Measurements from ENCODE around the gene CRYBB2.
"Not testable (repeated sequence)": the region's sequence is repeated elsewhere in the genome, so short reads cannot be mapped to it uniquely, and the experiment has no call there.

The CRYBB2 gene

DNA sequence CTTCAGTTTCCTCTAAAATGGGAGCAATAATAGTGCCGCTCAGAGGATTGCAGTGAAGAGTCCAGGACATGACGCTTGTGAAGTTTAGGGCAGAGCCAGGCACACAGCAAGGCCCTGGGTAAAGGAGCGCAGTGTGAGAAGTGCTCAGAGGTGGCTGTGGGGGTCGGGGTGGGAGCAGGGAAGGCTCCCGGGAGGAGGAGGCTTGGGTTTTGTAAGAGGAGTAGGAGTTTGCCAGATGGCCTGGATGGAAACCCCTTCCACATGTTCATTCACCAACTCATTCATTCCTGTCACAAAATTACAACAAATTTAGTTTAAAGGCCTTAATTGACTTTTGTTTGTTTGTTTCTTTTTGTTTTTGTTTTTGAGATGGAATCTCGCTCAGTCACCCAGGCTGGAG is 17.0 kb downstream of the CRYBB2 start:
- no peak for DNase-seq

DNA sequence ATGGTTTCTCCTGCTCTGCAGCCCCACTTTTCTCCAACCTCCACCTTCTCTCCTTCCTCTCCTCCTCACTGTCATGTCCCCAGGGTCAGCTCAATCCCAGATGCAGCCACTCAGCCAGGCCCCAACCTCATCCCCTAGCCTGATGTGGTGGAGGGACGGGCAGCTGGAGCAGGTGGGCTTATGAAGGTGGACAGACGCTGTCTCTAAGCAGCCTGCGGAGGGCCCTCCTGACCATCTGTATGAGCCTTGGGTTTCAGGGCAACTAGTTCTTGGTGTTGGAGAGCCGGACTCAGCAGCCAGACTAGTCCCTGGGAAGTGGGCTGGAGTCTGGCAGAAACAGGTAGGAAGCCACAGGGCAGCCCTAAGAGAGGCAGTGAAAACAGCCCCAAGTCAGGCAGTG is 18.1 kb downstream of the CRYBB2 start:
- no peak for DNase-seq

DNA sequence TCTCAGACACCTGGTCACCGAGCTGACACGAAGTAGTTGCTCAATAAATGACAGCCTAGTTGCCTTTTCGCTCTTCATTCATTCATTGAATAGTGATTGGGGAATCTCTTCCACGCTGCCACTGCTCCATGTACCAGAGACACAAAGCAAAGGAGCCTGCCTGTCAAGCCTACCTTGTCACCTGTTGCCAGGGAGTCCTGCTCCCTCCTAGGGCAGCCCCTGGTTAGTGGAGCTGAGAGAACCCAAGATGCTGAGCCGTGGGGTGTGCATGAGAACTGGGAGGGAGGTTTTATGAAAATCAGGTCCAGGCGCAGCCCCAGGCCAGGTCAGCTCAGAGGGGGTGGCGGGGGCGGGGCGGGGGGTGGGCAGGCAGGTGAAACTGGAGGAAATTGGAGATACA is 18.6 kb downstream of the CRYBB2 start:
- DNase-seq: not testable (repeated sequence)

DNA sequence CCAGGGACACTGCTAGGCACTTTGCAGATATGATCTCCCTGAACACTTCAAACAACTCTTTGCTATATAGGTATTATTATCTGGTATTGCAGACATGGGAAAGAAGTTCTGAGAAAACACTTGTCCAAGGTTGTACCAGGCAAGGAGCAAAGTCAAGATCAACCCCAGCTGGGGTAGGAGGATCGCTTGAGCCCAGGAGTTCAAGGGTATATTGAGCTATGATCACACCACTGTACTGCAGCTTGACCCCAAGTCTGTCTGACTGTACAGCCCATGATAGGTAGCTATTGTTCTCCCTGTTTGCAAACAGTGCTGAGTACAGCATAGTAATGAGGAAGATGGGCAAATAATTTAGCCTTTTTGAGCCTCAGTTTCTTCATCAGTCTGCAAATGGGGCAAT is 35.7 kb downstream of the CRYBB2 start:
- DNase-seq: not testable (repeated sequence)

DNA sequence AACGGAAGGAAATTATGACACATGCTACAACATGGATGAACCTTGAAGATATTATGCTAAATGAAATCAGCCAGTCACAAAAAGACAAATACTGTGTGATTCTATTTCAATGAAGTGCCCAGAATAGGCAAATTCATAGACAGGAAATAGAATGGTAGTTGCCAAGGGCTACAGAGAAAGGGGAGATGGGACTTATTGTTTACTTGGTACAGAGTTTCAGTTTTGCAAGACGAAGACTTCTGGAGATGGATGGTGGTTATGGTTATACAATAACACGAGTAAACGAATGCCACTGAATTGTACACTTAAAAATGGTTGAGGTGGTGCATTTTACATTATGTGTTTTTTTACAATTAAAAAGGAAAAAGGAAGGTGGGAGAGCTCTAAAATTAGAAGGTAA is 48.1 kb downstream of the CRYBB2 start:
- not testable (repeated sequence) for DNase-seq

DNA sequence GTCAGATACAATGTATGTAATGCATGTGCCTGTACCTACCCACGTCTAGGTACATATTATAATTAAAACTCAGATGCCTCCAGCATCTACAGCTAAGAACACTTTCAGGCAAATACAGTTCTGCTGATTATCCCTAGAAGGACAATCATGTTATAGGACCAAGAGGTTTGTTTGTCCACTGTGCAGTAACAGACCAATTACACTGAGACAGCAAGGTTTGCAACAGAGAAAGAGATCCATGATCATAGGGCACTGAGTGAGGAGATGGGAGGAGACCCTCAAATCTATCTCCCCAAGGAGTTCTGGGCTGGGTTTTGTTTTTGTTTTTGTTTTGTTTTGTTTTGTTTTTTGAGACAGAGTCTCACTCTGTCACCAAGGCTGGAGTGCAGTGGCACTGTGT is 49.5 kb downstream of the CRYBB2 start:
- not testable (repeated sequence) for DNase-seq

DNA sequence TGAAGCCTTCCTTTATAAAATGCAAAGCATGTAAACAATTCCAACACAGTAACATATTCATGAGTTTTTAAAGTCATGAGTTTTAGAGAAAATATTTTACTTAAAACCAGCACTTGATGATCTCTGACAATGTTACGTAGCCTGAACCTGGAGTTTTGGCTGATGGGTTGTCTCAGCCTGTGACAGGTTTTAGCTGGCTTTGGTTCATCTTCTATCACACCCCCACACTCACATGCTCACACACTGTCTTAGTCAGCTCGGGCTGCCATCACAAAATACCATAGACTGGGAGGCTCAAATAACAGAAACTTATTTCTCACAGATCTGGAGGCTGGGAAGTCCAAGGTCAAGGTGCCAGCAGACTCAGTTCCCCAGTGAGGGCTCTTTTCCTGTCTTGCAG is 50.6 kb downstream of the CRYBB2 start:
- not testable (repeated sequence) for DNase-seq

DNA sequence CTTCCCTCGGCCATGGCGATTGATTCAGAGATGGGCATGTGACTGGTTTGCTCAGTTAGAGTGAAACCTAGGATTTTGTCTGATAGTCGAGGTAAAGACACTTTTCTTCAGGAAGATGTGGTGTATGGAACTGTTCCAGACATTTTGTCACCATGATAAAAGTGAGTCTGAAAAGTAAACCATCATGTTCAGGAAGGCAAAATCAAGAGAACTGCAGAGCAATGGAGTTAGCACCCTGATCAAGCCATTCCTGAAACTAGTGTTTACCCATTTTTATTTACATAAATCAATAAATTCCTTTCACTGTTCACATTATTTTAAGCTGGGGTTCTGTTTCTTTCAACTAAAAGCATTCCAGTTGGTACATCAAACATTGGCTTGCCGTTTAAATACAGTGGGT is 53.8 kb downstream of the CRYBB2 start:
- not testable (repeated sequence) for DNase-seq

DNA sequence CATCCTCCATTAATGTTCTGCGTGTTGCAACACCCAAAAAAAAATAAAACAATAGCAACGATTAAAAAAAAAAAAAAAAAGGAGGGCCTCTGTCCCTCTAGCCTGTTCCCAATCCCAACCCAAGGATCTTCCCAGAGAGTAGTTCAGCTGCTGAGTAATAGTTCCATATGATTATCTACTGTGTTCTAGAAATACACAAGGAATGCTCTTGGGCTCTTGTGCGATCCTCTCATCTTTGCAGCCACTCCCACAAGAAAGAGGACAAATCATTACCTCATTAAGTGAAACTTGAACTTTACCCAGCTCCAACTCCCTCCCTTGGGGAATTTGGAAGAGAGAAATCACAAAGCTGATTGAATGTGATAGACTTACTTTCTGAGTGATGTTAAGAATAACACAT is 54.5 kb downstream of the CRYBB2 start:
- DNase-seq: not testable (repeated sequence)

DNA sequence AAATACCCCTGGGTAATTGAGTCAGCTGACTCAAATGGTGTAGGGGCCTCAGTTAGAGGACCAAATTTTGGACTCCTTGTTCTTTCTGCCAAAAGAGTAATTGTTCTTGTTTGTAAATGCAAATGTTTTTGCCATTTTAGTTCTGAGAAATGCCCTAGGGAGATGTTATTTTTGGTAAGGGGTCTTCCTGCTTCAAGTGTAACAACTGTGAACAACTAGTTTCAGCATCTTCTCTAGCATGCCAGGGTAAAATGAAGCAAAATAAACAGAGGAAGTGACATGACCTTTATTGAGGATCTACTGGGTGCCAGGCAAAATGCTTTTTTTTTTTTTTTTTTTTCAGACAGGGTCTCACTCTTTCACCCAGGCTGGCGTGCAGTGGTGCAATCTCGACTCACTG is 60.7 kb downstream of the CRYBB2 start:
- DNase-seq: not testable (repeated sequence)

All from DMS53 (cell line).